ENCODE results near the gene ITGB7.

DNA sequence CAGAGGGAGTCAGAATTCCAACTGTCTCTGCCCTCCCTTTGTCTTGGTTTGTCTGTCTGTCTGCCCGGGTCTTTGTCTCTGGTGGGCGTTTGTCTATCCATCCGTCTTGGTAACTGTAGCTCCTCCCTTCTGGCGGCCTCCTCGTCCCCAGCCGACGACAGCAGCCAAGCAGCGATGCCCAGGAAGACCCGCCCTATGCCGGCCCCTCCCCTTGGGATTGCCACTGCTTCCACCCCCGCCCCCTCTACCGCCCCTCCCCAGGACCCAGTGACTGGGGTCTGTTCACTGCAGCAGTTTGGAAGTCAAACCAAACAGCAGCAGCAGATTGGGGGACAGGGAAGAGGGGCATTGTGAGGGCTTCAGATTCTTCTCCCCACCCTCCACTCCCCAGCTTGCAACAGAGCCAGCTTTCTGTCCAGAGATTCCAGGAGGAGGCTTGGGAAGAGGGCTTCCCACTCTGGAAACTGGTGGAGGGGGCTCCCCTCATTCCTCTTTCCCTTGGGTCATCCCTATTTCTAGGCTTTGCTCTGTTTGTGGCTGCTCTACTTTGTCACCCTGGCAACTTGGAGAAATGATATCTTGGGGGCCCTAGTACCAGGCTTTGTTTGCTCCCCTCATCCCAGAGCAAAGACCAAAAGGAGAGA lies 27.3 kb upstream of the ITGB7 start:
- TF ChIP-seq, protein P1, sequence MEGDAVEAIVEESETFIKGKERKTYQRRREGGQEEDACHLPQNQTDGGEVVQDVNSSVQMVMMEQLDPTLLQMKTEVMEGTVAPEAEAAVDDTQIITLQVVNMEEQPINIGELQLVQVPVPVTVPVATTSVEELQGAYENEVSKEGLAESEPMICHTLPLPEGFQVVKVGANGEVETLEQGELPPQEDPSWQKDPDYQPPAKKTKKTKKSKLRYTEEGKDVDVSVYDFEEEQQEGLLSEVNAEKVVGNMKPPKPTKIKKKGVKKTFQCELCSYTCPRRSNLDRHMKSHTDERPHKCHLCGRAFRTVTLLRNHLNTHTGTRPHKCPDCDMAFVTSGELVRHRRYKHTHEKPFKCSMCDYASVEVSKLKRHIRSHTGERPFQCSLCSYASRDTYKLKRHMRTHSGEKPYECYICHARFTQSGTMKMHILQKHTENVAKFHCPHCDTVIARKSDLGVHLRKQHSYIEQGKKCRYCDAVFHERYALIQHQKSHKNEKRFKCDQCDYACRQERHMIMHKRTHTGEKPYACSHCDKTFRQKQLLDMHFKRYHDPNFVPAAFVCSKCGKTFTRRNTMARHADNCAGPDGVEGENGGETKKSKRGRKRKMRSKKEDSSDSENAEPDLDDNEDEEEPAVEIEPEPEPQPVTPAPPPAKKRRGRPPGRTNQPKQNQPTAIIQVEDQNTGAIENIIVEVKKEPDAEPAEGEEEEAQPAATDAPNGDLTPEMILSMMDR (IDR thresholded peaks at IDR 0.05; ENCODE audit: low read length): no peak
- no peak for TF ChIP-seq EZH2 (optimal IDR thresholded peaks at IDR 0.05; ENCODE audit: low read depth, low read length)
- TF ChIP-seq EZH2phosphoT487 (IDR thresholded peaks at IDR 0.05; ENCODE audit: low read length): no peak

Measured in MM.1S (cell line).